Measurements from ENCODE around the gene PTPRF. TPM values are rescaled to one million over a fixed set of nuclear protein-coding genes. Genes with fewer than 3 reads are reported as not detected.

PTPRF gene
- polyA plus RNA-seq, 3 donors = not detected

- Histone ChIP-seq H3K4me3 (replicated peaks in 1 of 3; ENCODE audit: low read depth in 2 of 3, low read length in 3 of 3) (no peak overlapping the region), H3K9ac (ENCODE audit: insufficient read depth, low read length, poor library complexity, severe bottlenecking) (no peak overlapping the region), H3K79me2 (ENCODE audit: insufficient read depth, low read length) (no peaks in the 10 kb centered on the region), H3K36me3 (replicated peaks in 1 of 2; ENCODE audit: control insufficient read depth in 1 of 2, insufficient read depth in 2 of 2, low read length in 2 of 2) (no peaks in the 10 kb centered on the region), H3K9me3 (replicated peaks in 1 of 2; ENCODE audit: control insufficient read depth in 1 of 2, insufficient read depth in 1 of 2, low read length in 2 of 2) (no peaks in the 10 kb centered on the region), H3K4me1 (ENCODE audit: control insufficient read depth in 1 of 2, insufficient read depth in 2 of 2, low read length in 2 of 2) (no peaks in the 10 kb centered on the region), H4K20me1 (ENCODE audit: insufficient read depth, low read length) (no peaks in the 10 kb centered on the region), H2AFZ (ENCODE audit: insufficient read depth, low read depth, low read length, poor library complexity, severe bottlenecking) (no peak overlapping the region), H3K4me2 (replicated peaks; ENCODE audit: extremely low read depth, low read length, poor library complexity, severe bottlenecking) (no peak overlapping the region), H3K27me3 (ENCODE audit: control insufficient read depth in 2 of 2, insufficient read depth in 2 of 2, low read length in 2 of 2) (peaks cover 3 to 9% of the 10 kb centered on the region in 2 donors), H3K27ac (ENCODE audit: low read depth in 1 of 2, low read length in 2 of 2) (no peak overlapping the region)
- Mint-ChIP-seq H3K4me3 (no peak overlapping the region), H3K27ac (peak overlapping the region in 1 of 7 donors; percentile 20), H3K36me3 (no peaks in the 10 kb centered on the region), H3K4me1 (no peaks in the 10 kb centered on the region), H3K9me3 (no peaks in the 10 kb centered on the region), H3K27me3 (ENCODE audit: low read depth in 3 of 3) (peaks cover 12 to 14% (median 13%) of the 10 kb centered on the region in 3 donors)
- DNase-seq = no peak
- WGBS (ENCODE audit: insufficient coverage) = 54% methylated on average over 4 of the region's 9 CpGs
- TF ChIP-seq, protein P1, sequence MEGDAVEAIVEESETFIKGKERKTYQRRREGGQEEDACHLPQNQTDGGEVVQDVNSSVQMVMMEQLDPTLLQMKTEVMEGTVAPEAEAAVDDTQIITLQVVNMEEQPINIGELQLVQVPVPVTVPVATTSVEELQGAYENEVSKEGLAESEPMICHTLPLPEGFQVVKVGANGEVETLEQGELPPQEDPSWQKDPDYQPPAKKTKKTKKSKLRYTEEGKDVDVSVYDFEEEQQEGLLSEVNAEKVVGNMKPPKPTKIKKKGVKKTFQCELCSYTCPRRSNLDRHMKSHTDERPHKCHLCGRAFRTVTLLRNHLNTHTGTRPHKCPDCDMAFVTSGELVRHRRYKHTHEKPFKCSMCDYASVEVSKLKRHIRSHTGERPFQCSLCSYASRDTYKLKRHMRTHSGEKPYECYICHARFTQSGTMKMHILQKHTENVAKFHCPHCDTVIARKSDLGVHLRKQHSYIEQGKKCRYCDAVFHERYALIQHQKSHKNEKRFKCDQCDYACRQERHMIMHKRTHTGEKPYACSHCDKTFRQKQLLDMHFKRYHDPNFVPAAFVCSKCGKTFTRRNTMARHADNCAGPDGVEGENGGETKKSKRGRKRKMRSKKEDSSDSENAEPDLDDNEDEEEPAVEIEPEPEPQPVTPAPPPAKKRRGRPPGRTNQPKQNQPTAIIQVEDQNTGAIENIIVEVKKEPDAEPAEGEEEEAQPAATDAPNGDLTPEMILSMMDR (IDR thresholded peaks at IDR 0.05) = no peak
- intact Hi-C loops (cut with micrococcal nuclease) = loop anchor here in 1 of 2 donors (10.0 kb wide), 1 partner anchor 397 kb away; the partner anchor contains the start of gene ARTN
These were observed 6.9 kb downstream of the PTPRF start for GRCh38 chr1:43537423-43538142.

DNA sequence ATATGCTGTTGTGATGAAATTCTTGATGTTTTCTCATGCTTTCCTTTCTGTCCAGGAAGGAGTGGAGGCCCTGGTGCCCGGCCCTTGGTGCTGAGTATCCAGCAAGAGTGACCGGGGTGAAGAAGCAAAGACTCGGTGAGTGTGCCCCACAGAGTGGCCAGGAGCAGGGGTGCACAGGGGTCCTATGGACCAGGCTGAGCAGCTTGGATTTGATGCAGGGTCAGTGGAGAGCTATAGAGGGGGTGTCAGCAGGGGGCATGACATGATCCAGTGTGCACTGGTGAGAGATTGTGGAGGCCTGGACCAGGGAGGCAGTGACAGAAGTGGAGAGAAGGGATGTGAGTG, 7.4 kb downstream of the PTPRF start:
- no peaks in the 10 kb centered on the region for H3K36me3 Mint-ChIP-seq
- no peak overlapping the region for H2AFZ ChIP-seq (ENCODE audit: insufficient read depth, low read depth, low read length, poor library complexity, severe bottlenecking)
- H3K27ac ChIP-seq (ENCODE audit: low read depth in 1 of 2, low read length in 2 of 2) = no peak overlapping the region
- no peaks in the 10 kb centered on the region for H3K79me2 ChIP-seq (ENCODE audit: insufficient read depth, low read length)
- peaks cover 7 to 9% (median 8%) of the 10 kb centered on the region in 3 donors for H3K27me3 Mint-ChIP-seq (ENCODE audit: low read depth in 3 of 3)
- no peaks in the 10 kb centered on the region for H4K20me1 ChIP-seq (ENCODE audit: insufficient read depth, low read length)
- no peaks in the 10 kb centered on the region for H3K4me1 ChIP-seq (ENCODE audit: control insufficient read depth in 1 of 2, insufficient read depth in 2 of 2, low read length in 2 of 2)
- H3K9me3 Mint-ChIP-seq = no peaks in the 10 kb centered on the region
- no peak overlapping the region for H3K4me2 ChIP-seq (replicated peaks; ENCODE audit: extremely low read depth, low read length, poor library complexity, severe bottlenecking)
- no peak overlapping the region for H3K4me3 Mint-ChIP-seq
- no peak overlapping the region for H3K4me3 ChIP-seq (replicated peaks in 1 of 3; ENCODE audit: low read depth in 2 of 3, low read length in 3 of 3)
- H3K9ac ChIP-seq (ENCODE audit: insufficient read depth, low read length, poor library complexity, severe bottlenecking) = no peak overlapping the region
- H3K36me3 ChIP-seq (replicated peaks in 1 of 2; ENCODE audit: control insufficient read depth in 1 of 2, insufficient read depth in 2 of 2, low read length in 2 of 2) = no peaks in the 10 kb centered on the region
- H3K4me1 Mint-ChIP-seq = no peaks in the 10 kb centered on the region
- TF ChIP-seq, protein P1 (IDR thresholded peaks at IDR 0.05) = no peak
- no peak for DNase-seq
- H3K27ac Mint-ChIP-seq = no peak overlapping the region
- intact Hi-C loops (cut with micrococcal nuclease) = loop anchor here in 1 of 2 donors (10.0 kb wide), 1 partner anchor 397 kb away; the partner anchor contains the start of gene ARTN
- H3K9me3 ChIP-seq (replicated peaks in 1 of 2; ENCODE audit: control insufficient read depth in 1 of 2, insufficient read depth in 1 of 2, low read length in 2 of 2) = no peaks in the 10 kb centered on the region
- H3K27me3 ChIP-seq (ENCODE audit: control insufficient read depth in 2 of 2, insufficient read depth in 2 of 2, low read length in 2 of 2) = peaks cover under 1 to 5% of the 10 kb centered on the region in 2 donors
- 100% methylated on average over 3 of the region's 3 CpGs for WGBS (ENCODE audit: insufficient coverage)
